Neuronal stem cell (in vitro differentiated cells): ENCODE measurements around the gene DAGLB.

ENCODE experiments used
- DNase-seq: peaks from one replicate; pipeline ENCODE4 v3.0.0-alpha.2; 2013; ENCODE audit warnings: low spot score
- H2AFZ ChIP-seq: one replicate; pipeline ENCODE4 v1.6.1; 2013; ENCODE audit warnings: mild to moderate bottlenecking, low read length, inconsistent platforms
- H2AK5ac ChIP-seq: 2 replicates; pipeline ENCODE4 v1.6.1; 2013; ENCODE audit warnings: low read depth, mild to moderate bottlenecking, inconsistent platforms, low read length, moderate library complexity, mixed read lengths
- H2BK120ac ChIP-seq: 2 replicates; pipeline ENCODE4 v1.6.1; 2013; ENCODE audit warnings: low read depth, mild to moderate bottlenecking, inconsistent platforms, low read length, moderate library complexity, mixed read lengths
- H2BK12ac ChIP-seq: one replicate; pipeline ENCODE4 v1.6.1; 2013; ENCODE audit warnings: low read length, inconsistent platforms
- H2BK15ac ChIP-seq: 2 replicates; pipeline ENCODE4 v1.6.1; 2013; ENCODE audit warnings: mild to moderate bottlenecking, low read length, inconsistent platforms, mixed read lengths
- H2BK5ac ChIP-seq: one replicate; pipeline ENCODE4 v1.6.1; 2013; ENCODE audit warnings: inconsistent platforms, mild to moderate bottlenecking, low read length, moderate library complexity
- H3K14ac ChIP-seq: one replicate; pipeline ENCODE4 v1.6.1; 2013; ENCODE audit warnings: low read length, inconsistent platforms
- H3K18ac ChIP-seq: 2 replicates; pipeline ENCODE4 v1.6.1; 2013; ENCODE audit warnings: low read length, inconsistent platforms
- H3K23ac ChIP-seq: 2 replicates; pipeline ENCODE4 v1.6.1; 2013; ENCODE audit warnings: low read depth, mild to moderate bottlenecking, mixed read lengths, low read length, inconsistent platforms; ENCODE audit not compliant: poor library complexity
- H3K27ac ChIP-seq: replicated peaks from 3 replicates; pipeline ENCODE4 v1.5.1; 2013; ENCODE audit warnings: low read length, inconsistent platforms
- H3K27me3 ChIP-seq, 3 experiments: 2 replicates each; pipeline ENCODE4 v1.6.1; 2013; ENCODE audit warnings: low read length in 3 of 3, mild to moderate bottlenecking in 2 of 3, inconsistent platforms in 1 of 3, low read depth in 1 of 3, mixed read lengths in 1 of 3, moderate library complexity in 1 of 3; ENCODE audit not compliant: control insufficient read depth in 3 of 3, insufficient read depth in 3 of 3
- H3K36me3 ChIP-seq, 2 donors: replicated peaks in 1 of 2; 2 replicates each; pipeline ENCODE4 v1.6.1; 2013; ENCODE audit warnings: low read length in 2 of 2; ENCODE audit not compliant: control insufficient read depth in 2 of 2, insufficient read depth in 2 of 2
- H3K4ac ChIP-seq: 2 replicates; pipeline ENCODE4 v1.6.1; 2013; ENCODE audit warnings: inconsistent platforms, mild to moderate bottlenecking, low read length, moderate library complexity
- H3K4me1 ChIP-seq, 2 donors: 1 replicate in 1 of 2; 2 replicates in 1 of 2; pipeline ENCODE4 v1.6.1; 2013; ENCODE audit warnings: low read length in 2 of 2, low read depth in 1 of 2; ENCODE audit not compliant: control insufficient read depth in 2 of 2, insufficient read depth in 1 of 2
- H3K4me2 ChIP-seq: one replicate; pipeline ENCODE4 v1.6.1; 2013; ENCODE audit warnings: mild to moderate bottlenecking, low read length, inconsistent platforms; ENCODE audit not compliant: insufficient read depth, poor library complexity, severe bottlenecking
- H3K4me3 ChIP-seq, 2 donors: 2 replicates each; pipeline ENCODE4 v1.5.1; 2013; ENCODE audit warnings: low read length in 2 of 2, mild to moderate bottlenecking in 2 of 2, inconsistent platforms in 1 of 2, moderate library complexity in 1 of 2
- H3K79me1 ChIP-seq: one replicate; pipeline ENCODE4 v1.6.1; 2013; ENCODE audit warnings: low read depth, mild to moderate bottlenecking, inconsistent platforms, low read length, moderate library complexity
- H3K9ac ChIP-seq: one replicate; pipeline ENCODE4 v1.6.1; 2013; ENCODE audit warnings: mild to moderate bottlenecking, low read depth, low read length, inconsistent platforms; ENCODE audit not compliant: poor library complexity
- H3K9me3 ChIP-seq, 2 donors: replicated peaks in 1 of 2; 2 replicates each; pipeline versions ENCODE3 to v1.6.1; 2013; ENCODE audit warnings: low read length in 2 of 2, mild to moderate bottlenecking in 2 of 2, inconsistent platforms in 1 of 2, low read depth in 1 of 2, mixed read lengths in 1 of 2, moderate library complexity in 1 of 2; ENCODE audit not compliant: control insufficient read depth in 2 of 2, insufficient read depth in 1 of 2
- H4K8ac ChIP-seq: one replicate; pipeline ENCODE4 v1.6.1; 2013; ENCODE audit warnings: low read depth, mild to moderate bottlenecking, inconsistent platforms, low read length, moderate library complexity
- H4K91ac ChIP-seq: one replicate; pipeline ENCODE4 v1.6.1; 2013; ENCODE audit warnings: low read length, low read depth, mild to moderate bottlenecking, inconsistent platforms; ENCODE audit not compliant: poor library complexity
- WGBS, 2 donors: extraction: QIAGEN DNeasy Blood & Tissue Kit; methylation state at CpG; one replicate each; pipeline ENCODE4 v1.1.7; 2013; ENCODE audit warnings: missing lambda C conversion rate in 2 of 2, mixed read lengths in 1 of 2; ENCODE audit not compliant: insufficient read length in 2 of 2, insufficient replicate concordance in 1 of 2; ENCODE audit errors: extremely low coverage in 2 of 2; 5-methylcytosine and 5-hydroxymethylcytosine counted together

Gene DAGLB

GRCh38 chr7:6395898-6396595 lies 51.7 kb downstream of the DAGLB start:
- H2AK5ac ChIP-seq: no peak overlapping the region
- H2BK5ac ChIP-seq: no peak overlapping the region
- no peak overlapping the region for H3K4me3 ChIP-seq
- no peaks in the 10 kb centered on the region for H3K9me3 ChIP-seq
- no peak overlapping the region for H3K27ac ChIP-seq
- WGBS, 2 donors: no CpG with 5 or more reads among the region's 23 CpGs
- H3K9ac ChIP-seq: no peak overlapping the region
- no peaks in the 10 kb centered on the region for H3K27me3 ChIP-seq
- no peak overlapping the region for H3K14ac ChIP-seq
- H4K91ac ChIP-seq: no peak overlapping the region
- H3K18ac ChIP-seq: no peak overlapping the region
- DNase-seq: no peak
- no peak overlapping the region for H2BK12ac ChIP-seq
- no peak overlapping the region for H2BK15ac ChIP-seq
- no peak overlapping the region for H4K8ac ChIP-seq
- no peak overlapping the region for H3K4me2 ChIP-seq
- H2AFZ ChIP-seq: no peak overlapping the region
- H3K4ac ChIP-seq: no peak overlapping the region
- H3K4me1 ChIP-seq: peaks cover 0 to 4% of the 10 kb centered on the region in 2 donors
- peaks cover 16 to 80% of the 10 kb centered on the region in 2 donors for H3K36me3 ChIP-seq
- H3K23ac ChIP-seq: no peak overlapping the region
- no peak overlapping the region for H2BK120ac ChIP-seq
- H3K79me1 ChIP-seq: peaks cover 14% of the 10 kb centered on the region

GRCh38 chr7:6394114-6394513 lies 53.6 kb downstream of the DAGLB start:
- Histone ChIP-seq H3K9me3 (no peaks in the 10 kb centered on the region), H3K27me3 (no peaks in the 10 kb centered on the region), H3K27ac (no peak overlapping the region), H3K23ac (no peak overlapping the region), H4K8ac (no peak overlapping the region), H3K36me3 (peaks cover 15 to 84% of the 10 kb centered on the region in 2 donors), H3K4me1 (peaks cover 0 to 2% of the 10 kb centered on the region in 2 donors), H3K4me2 (no peak overlapping the region), H3K18ac (no peak overlapping the region), H4K91ac (no peak overlapping the region), H3K79me1 (peaks cover 12% of the 10 kb centered on the region), H3K14ac (no peak overlapping the region), H2BK120ac (no peak overlapping the region), H3K4me3 (no peak overlapping the region), H3K4ac (no peak overlapping the region), H2AK5ac (no peak overlapping the region), H3K9ac (no peak overlapping the region), H2BK5ac (no peak overlapping the region), H2AFZ (no peak overlapping the region), H2BK12ac (no peak overlapping the region), H2BK15ac (no peak overlapping the region)
- no CpG with 5 or more reads among the region's 6 CpGs for WGBS, 2 donors
- no peak for DNase-seq

- no peak overlapping the region for H2BK12ac ChIP-seq
- H3K27me3 ChIP-seq: no peaks in the 10 kb centered on the region
- H2BK5ac ChIP-seq: no peak overlapping the region
- no peak overlapping the region for H4K8ac ChIP-seq
- no peaks in the 10 kb centered on the region for H3K9me3 ChIP-seq
- no peak overlapping the region for H2AFZ ChIP-seq
- H3K4me1 ChIP-seq: peaks cover 0 to 2% of the 10 kb centered on the region in 2 donors
- DNase-seq: no peak
- no peak overlapping the region for H2AK5ac ChIP-seq
- no peak overlapping the region for H3K9ac ChIP-seq
- H3K4me2 ChIP-seq: no peak overlapping the region
- no peak overlapping the region for H2BK120ac ChIP-seq
- peaks cover 16 to 84% of the 10 kb centered on the region in 2 donors for H3K36me3 ChIP-seq
- H3K18ac ChIP-seq: no peak overlapping the region
- H3K4me3 ChIP-seq: no peak overlapping the region
- H3K4ac ChIP-seq: no peak overlapping the region
- peaks cover 12% of the 10 kb centered on the region for H3K79me1 ChIP-seq
- WGBS, 2 donors: no CpG with 5 or more reads among the region's 3 CpGs
- no peak overlapping the region for H2BK15ac ChIP-seq
- H3K14ac ChIP-seq: no peak overlapping the region
- no peak overlapping the region for H3K23ac ChIP-seq
- no peak overlapping the region for H4K91ac ChIP-seq
- no peak overlapping the region for H3K27ac ChIP-seq
Measured at GRCh38 chr7:6393667-6394056, 54.1 kb downstream of the DAGLB start.

- H3K23ac ChIP-seq: no peak overlapping the region
- H4K91ac ChIP-seq: no peak overlapping the region
- H2BK120ac ChIP-seq: no peak overlapping the region
- H3K4me3 ChIP-seq: no peak overlapping the region
- no peaks in the 10 kb centered on the region for H3K9me3 ChIP-seq
- no peak overlapping the region for H3K9ac ChIP-seq
- no peak for DNase-seq
- H2BK5ac ChIP-seq: no peak overlapping the region
- H2BK15ac ChIP-seq: no peak overlapping the region
- WGBS, 2 donors: no CpG with 5 or more reads among the region's 11 CpGs
- H4K8ac ChIP-seq: no peak overlapping the region
- peaks cover 14% of the 10 kb centered on the region for H3K79me1 ChIP-seq
- H3K27me3 ChIP-seq: no peaks in the 10 kb centered on the region
- no peaks in the 10 kb centered on the region for H3K4me1 ChIP-seq
- H3K27ac ChIP-seq: no peak overlapping the region
- H3K14ac ChIP-seq: no peak overlapping the region
- H2BK12ac ChIP-seq: no peak overlapping the region
- peaks cover 20 to 84% of the 10 kb centered on the region in 2 donors for H3K36me3 ChIP-seq
- H2AFZ ChIP-seq: no peak overlapping the region
- no peak overlapping the region for H3K4ac ChIP-seq
- H2AK5ac ChIP-seq: no peak overlapping the region
- H3K18ac ChIP-seq: no peak overlapping the region
- H3K4me2 ChIP-seq: no peak overlapping the region
Measured at GRCh38 chr7:6392712-6393666, 54.8 kb downstream of the DAGLB start.
